Kidney epithelial cell (primary cell): ENCODE results near the gene SNAP23. TPM values are rescaled to one million over a fixed set of nuclear protein-coding genes. Genes with fewer than 3 reads are reported as not detected.
A peak's percentile ranks its signal among the peaks of the same experiment; 100 is the strongest.

Source experiments
- DNase-seq: peaks from one replicate; pipeline ENCODE4 v3.0.0-alpha.2; 2010; ENCODE audit warnings: low read depth
- H3K27me3 ChIP-seq: 2 replicates; pipeline ENCODE4 v1.6.0; 2011; ENCODE audit warnings: low read length; ENCODE audit not compliant: control insufficient read depth, insufficient read depth
- H3K36me3 ChIP-seq: 2 replicates; pipeline ENCODE4 v1.5.1; 2011; ENCODE audit warnings: low read length; ENCODE audit not compliant: control insufficient read depth, insufficient read depth
- H3K4me3 ChIP-seq: 2 replicates; pipeline ENCODE4 v1.5.1; 2011; ENCODE audit warnings: low read depth, mild to moderate bottlenecking, control low read depth, low read length
- total RNA-seq: library from RNA; depleted of rRNA; stranded (reverse); fragments of >200 nt; gene quantifications from 2 replicates; pipeline ENCODE4 v1.2.3, GENCODE V29; 2015
- TF ChIP-seq, protein P1 (sequence below): IDR thresholded peaks from 2 replicates; pipeline ENCODE4 v1.5.1; 2011; ENCODE audit warnings: mild to moderate bottlenecking, moderate library complexity, low read length, control low read depth, inconsistent platforms; ENCODE audit not compliant: insufficient read depth, poor library complexity, severe bottlenecking

Gene SNAP23
- total RNA-seq, 1 donor from 2014 or later: 71.5 TPM

DNA sequence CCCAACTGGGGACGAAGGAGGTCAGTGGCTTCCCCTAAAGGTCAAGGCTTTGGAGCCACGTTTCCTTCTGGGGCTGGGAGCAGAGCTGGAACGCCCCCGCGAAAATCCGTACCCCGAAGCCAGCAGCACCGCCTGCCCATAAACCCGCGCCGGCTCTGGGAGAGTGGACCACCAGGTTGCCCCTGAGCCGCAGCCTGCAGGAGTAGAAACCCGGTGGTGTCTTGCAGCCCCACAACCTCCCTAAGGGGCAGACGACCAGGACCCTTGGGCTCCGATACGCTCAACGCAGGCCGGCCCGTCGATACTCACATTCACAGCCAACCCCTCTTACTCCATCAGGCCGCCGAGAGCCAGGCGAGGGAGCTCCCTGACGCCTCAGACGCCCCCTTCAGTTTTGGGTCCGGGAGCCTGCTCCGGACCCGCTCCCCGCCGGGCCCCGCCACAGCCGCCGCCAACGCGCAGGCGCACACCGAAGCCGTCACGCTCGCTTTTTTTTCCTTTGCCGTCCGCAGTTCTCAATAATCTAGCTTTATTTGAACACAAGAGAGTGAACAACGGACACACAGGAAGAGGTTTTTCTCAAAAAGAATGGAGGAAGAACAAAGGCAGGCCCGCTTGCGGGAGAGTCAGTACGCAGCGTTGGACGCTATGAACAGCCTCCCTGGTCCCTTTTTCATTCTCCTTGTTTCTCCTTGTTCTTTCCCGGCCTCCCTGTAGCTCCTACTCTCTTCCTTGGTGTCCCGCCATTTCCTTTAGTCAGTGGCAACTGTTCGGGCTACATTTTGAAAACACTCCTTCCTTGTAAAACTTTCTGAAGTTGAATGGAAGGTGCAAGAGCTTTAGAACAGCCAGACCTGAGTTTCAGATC lies 4.5 kb upstream of the SNAP23 start, which contains the start of gene ZNF106:
Gene ZNF106 (minus strand): TSS at position 471 of the 868 bp plus-strand sequence. CDS start 18,852 bp downstream, outside the sequence.
- no peaks in the 10 kb centered on the region for H3K27me3 ChIP-seq
- no peaks in the 10 kb centered on the region for H3K36me3 ChIP-seq
- H3K4me3 ChIP-seq: peak within 1 kb of the TSS; percentile 85
- peak; percentile 62 for DNase-seq
- TF ChIP-seq, protein P1, sequence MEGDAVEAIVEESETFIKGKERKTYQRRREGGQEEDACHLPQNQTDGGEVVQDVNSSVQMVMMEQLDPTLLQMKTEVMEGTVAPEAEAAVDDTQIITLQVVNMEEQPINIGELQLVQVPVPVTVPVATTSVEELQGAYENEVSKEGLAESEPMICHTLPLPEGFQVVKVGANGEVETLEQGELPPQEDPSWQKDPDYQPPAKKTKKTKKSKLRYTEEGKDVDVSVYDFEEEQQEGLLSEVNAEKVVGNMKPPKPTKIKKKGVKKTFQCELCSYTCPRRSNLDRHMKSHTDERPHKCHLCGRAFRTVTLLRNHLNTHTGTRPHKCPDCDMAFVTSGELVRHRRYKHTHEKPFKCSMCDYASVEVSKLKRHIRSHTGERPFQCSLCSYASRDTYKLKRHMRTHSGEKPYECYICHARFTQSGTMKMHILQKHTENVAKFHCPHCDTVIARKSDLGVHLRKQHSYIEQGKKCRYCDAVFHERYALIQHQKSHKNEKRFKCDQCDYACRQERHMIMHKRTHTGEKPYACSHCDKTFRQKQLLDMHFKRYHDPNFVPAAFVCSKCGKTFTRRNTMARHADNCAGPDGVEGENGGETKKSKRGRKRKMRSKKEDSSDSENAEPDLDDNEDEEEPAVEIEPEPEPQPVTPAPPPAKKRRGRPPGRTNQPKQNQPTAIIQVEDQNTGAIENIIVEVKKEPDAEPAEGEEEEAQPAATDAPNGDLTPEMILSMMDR: no peak

- DNase-seq: peak; percentile 25
Measured at GRCh38 chr15:42491539-42492225, 3.8 kb upstream of the SNAP23 start.

DNA sequence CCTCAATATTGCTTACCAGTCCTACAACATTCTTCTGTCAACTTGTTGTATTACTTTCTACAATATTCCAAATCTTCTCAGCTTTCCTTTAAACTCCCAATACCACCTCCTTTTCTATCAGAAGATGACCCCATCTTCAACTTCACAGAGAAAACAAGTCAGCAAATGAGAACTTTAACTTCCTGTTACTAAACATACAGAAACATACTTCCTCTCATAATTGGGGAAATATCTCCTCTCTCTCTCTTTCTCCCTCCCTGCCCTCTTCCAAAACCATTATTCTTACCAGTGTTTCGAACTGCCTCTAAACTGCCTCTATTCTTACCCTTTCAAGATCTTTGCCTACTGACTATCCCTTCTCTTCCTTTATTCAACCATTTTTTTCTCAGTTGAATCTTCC lies 1.8 kb upstream of the SNAP23 start:
- Histone ChIP-seq H3K36me3 (no peaks in the 10 kb centered on the region), H3K4me3 (no peak overlapping the region), H3K27me3 (no peaks in the 10 kb centered on the region)
- DNase-seq: no peak
- TF ChIP-seq, protein P1: no peak

More at GRCh38 chr15:42491539-42492225, 3.8 kb upstream of the SNAP23 start:
- Histone ChIP-seq H3K36me3 (no peaks in the 10 kb centered on the region), H3K4me3 (peak overlapping the region; percentile 85), H3K27me3 (no peaks in the 10 kb centered on the region)
- TF ChIP-seq, protein P1: no peak

GRCh38 chr15:42494998-42495360 lies 455 bp upstream of the SNAP23 start:
- DNase-seq: peak; percentile 35
- Histone ChIP-seq H3K36me3 (no peaks in the 10 kb centered on the region), H3K27me3 (no peaks in the 10 kb centered on the region), H3K4me3 (peak overlapping the region; percentile 82)
- TF ChIP-seq, protein P1: no peak

DNA sequence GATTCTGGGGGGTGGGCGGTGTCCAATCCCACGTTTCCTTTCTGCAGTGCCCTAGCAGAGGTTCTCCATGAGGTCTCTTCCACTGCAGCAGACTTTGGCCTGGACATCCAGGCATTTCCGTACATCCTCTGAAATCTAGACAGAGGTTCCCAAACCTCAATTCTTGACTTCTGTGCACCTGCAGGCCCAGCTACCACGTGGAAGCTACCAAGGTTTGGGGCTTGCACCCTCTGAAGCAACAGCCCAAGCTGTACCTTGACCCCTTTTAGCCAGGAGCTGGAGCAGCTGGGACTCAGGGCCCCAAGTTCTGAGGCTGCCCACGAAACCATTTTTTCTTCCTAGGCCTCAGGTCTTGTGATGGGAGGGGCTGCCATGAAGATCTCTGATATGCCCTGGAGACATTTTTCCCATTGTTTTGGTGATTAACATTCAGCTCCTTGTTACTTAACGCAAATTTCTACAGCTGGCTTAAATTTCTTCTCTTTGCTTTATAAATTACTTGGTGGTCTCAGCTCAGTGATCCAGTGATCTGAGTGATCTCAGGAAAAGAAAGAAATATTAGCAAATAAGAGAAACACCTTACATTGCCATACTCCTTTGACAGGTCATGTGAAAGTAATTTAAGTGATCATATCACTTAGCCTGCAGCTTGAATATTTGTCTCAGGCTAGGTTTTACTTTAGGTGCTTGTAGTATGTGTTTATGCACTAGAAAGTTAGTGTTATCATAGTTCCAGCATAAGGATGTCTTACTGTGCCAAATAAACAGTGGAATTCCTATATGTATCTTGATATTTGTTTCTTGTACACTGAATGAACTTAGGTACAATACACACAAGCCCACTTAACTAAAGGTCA lies 3.0 kb downstream of the SNAP23 start:
- H3K36me3 ChIP-seq: no peaks in the 10 kb centered on the region
- H3K4me3 ChIP-seq: no peak overlapping the region
- DNase-seq: no peak
- TF ChIP-seq, protein P1: no peak
- no peaks in the 10 kb centered on the region for H3K27me3 ChIP-seq
